SHP77 (cell line): ENCODE results near the gene NUMB.

ENCODE experiments used
- DNase-seq, 2 experiments: peaks; one replicate each; lab custom pipeline; 2025; lab: John Stamatoyannopoulos, UW

Gene NUMB

DNA sequence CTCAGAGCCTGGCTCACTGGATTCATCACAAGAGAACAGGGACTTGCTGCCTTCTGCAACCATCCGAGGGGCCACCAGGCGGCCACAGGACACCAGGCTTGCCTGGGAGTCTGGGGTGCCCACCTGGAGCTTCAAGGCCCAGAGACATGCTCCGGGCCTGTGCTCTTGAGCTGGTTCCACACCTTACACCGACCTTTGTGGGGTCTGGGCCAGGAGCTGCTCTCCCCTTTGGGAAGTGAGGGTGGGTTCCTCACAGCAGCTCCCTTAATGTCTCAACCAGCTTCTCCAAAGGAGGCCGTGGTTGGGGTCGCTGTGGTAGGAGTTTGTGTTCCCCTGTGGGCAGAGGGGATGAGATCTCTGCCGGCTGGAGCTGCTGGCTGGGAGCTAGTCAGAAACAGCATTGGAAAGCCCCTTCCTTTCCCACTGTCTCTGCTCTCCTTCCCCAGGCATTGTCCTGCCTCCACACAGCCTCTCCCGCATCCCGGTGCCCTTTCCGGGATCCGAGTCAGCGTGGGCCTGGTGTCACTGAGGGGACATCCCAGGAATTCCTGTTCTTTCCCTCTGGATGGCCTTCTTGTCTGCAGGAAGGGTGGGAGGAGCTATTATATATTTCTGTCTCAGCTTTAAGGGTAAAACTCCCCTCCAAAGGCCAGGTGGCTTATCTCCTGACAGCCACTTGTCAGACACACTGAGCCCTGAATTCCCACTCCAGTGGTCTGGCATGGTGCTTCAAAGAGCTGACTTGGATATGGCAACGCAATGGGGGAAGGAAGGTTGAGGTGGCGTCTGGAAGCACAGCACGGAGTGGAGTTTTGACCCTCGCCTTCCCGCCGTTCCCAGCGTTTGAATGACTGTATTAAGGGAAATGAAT is 226.1 kb downstream of the NUMB start:
- peak; percentile 20 to 24 for DNase-seq

DNA sequence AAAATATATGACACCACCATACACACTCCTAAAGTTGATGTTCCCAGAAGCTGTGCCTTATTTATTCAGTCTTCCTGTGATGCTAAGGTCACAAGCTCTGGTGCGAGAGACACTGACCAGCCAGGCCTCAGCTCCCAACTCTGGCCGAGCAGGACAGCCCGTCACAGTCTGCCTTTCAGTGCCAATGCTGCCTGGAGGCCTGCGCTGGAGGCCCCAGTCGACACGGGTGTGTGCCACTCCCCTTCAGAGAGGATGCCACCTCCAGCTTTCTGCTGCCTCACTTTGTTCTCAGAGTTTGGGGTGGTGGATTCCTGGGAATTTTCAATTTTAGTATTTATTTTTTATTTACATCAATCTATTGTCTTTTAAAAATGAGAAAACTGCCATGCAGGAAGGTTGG is 228.3 kb downstream of the NUMB start:
- no peak for DNase-seq

DNA sequence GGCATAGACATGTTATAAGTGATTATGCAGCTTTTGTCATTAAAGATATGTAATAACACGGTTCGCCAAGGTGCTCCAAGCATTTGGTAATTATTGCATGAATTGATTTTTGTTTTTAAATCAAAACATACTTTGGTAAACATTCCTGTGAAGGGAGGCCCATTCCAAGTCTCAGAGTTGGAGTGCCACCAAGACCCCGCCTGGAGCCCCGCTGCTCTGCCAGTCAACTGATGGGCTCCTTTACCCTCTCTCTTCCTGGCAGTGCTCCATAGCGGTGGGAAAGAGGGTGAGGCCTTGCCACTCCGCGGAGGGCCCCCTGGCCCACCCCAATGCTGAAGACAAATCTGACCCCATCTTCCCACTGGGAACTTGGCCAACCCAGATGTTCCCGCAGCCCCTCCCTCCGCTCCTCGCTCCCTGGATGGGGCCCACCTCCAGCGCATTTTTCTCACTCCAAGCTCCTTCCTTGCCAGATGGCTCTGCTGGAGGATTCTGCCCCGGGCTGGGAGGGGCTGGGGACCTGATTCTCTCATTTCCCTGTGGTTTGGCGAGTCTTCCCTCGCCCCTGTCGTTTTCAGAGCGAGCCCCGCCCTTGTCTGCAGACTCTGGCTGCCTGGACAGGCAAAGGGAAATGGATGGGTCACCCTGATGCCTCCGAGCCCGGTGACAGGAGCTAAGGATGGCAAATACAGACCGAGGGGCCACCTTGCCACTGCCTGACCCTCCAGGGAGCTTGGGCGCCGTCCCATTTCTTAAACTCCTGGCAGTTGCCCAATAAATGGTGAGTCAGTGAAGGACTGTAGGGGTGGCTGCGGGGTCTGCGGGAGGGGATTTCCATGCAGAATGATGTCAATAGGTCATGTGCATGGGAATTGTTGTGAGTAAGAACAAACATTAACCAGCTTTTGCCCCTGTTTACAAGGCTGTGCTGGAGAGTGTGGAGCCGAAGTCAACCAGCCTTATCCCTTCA is 230.2 kb downstream of the NUMB start:
- DNase-seq = no peak

DNA sequence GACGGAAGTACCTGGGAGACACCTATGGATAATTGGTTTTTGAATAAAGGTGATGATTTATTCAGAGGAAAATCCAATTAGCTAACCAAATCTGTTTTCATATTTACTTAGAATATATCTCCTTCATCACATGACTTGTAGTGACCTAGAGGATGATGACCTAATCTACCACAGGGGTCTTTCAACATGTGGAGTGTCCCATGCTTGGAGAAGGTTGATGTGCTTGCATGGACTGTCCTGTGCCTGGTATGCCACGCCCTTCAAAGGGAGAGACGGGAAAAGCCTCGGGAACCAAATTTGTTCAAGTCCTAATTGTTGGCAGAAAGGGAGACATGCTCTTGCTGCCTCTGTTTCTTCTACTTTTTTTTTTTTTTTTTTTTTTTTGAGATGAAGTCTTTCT is 232.8 kb downstream of the NUMB start:
- no peak for DNase-seq
